Ectodermal cell (in vitro differentiated cells): Measurements from ENCODE around the gene SMTNL2.
"Not testable (repeated sequence)": the region's sequence is repeated elsewhere in the genome, so short reads cannot be mapped to it uniquely, and the experiment has no call there.

ENCODE experiments used
- H3K27ac ChIP-seq: 2 replicates; pipeline ENCODE4 v1.7.0; 2013; ENCODE audit warnings: mild to moderate bottlenecking, low read depth, low read length; ENCODE audit not compliant: insufficient read depth, poor library complexity, severe bottlenecking
- H3K27me3 ChIP-seq: 2 replicates; pipeline ENCODE4 v1.7.0; 2013; ENCODE audit warnings: mild to moderate bottlenecking, low read length; ENCODE audit not compliant: insufficient read depth, control insufficient read depth, poor library complexity, severe bottlenecking
- H3K36me3 ChIP-seq: one replicate; pipeline ENCODE4 v1.7.0; 2013; ENCODE audit warnings: low read length; ENCODE audit not compliant: control insufficient read depth, insufficient read depth
- H3K4me1 ChIP-seq: one replicate; pipeline ENCODE4 v1.7.0; 2013; ENCODE audit warnings: low read length; ENCODE audit not compliant: control insufficient read depth, insufficient read depth
- H3K4me3 ChIP-seq: 2 replicates; pipeline ENCODE4 v1.7.0; 2013; ENCODE audit warnings: low read depth, low read length, control low read depth; ENCODE audit not compliant: insufficient read depth
- H3K9me3 ChIP-seq: 2 replicates; pipeline ENCODE4 v1.7.0; 2013; ENCODE audit warnings: mild to moderate bottlenecking, low read length, moderate library complexity; ENCODE audit not compliant: control insufficient read depth
- WGBS, 2 experiments: methylation state at CpG; one replicate each; pipeline ENCODE4 v1.1.7; 2013; ENCODE audit warnings: missing lambda C conversion rate in 2 of 2; 5-methylcytosine and 5-hydroxymethylcytosine counted together

Gene SMTNL2

DNA sequence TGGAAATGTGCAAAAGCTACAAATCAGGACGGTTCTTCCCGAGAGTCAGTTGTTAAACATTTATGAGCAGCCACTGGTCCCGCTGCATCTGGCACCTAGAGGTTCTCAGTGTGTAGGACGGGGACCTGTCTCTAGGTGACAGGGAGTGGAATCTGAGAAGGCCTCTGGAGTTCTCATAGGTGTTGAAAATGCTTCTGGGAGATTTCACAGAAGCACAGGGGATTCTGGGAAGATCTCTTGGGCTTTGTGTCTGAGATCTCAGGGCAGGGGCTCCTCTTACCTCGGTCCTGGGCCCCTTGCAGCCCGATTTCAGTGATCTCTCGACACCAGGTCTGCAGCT lies 48.2 kb downstream of the SMTNL2 start:
- H3K27me3 ChIP-seq, result peaks cover 26% of the 10 kb centered on the region
- no peaks in the 10 kb centered on the region for H3K9me3 ChIP-seq
- no peak overlapping the region for H3K27ac ChIP-seq
- H3K4me3 ChIP-seq, result no peak overlapping the region
- WGBS, 2 experiments, result 67 to 71% methylated on average over 7 of the region's 7 CpGs
- no peaks in the 10 kb centered on the region for H3K36me3 ChIP-seq
- H3K4me1 ChIP-seq, result peaks cover 9% of the 10 kb centered on the region

DNA sequence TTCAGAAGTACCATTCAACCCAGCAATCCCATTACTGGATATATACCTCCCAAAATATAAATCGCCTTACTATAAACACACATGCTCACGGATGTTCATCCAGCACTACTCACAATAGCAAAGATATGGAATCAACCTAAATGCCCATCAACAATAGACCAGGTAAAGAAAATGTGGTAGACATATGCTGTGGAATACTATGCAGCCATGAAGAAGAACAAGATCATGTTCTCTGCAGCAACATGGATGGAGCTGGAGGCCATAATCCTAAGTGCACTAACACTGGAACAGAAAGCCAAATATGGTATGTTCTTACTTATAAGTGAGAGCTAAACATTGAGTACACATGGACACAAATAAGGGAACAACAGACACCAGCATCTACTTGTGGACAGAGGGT lies 49.3 kb downstream of the SMTNL2 start:
- Histone ChIP-seq H3K27ac (no peak overlapping the region), H3K4me1 (peaks cover 9% of the 10 kb centered on the region), H3K4me3 (no peak overlapping the region), H3K9me3 (no peaks in the 10 kb centered on the region), H3K27me3 (peaks cover 33% of the 10 kb centered on the region), H3K36me3 (no peaks in the 10 kb centered on the region)
- 89 to 93% methylated on average over 2 of the region's 2 CpGs for WGBS, 2 experiments

DNA sequence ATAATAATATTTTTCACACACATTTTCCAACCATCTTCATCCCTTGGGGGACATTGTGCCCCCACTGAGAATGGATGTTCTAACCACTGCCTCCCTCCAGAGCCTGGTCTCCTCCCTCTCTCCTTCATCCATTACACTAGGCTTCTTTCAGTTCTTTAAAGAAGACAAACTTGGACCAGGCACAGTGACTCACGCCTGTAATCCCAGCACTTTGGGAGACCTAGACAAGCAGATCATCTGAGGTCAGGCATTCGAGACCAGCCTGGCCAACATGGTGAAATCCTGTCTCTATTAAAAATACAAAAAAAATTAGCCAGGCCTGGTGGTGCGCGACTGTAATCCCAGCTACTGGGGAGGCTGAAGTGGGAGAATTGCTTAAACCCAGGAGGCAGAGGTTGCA lies 50.6 kb downstream of the SMTNL2 start:
- Histone ChIP-seq H3K4me3 (no peak overlapping the region), H3K27me3 (peaks cover 44% of the 10 kb centered on the region)

DNA sequence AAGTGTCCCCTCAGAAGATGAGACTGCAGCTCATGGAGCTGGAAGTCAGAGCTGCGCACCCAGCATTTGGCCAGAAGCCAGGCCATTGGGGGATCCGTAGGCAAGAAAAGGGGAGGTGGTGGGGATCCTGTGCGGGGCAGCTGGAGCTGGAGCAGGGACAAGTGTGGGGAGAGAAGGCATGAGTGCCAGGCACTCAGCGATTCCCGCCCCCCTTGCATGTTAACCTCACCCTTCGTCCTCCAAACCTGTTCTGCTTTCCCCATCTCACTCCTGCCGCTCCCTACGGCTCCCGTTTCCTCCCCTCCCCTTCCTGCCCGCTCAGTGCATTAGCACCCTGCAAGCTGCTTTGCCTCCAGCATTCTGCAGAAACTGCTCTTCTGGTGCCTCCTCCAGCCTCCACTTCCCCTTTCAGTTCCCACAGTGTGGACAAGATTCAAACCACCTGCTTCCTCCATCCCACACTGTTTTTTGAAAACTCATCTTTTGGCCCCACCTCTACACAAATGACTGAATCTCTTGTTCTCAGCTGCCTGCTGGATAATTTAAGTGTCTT lies 51.6 kb downstream of the SMTNL2 start:
- Histone ChIP-seq H3K36me3 (no peaks in the 10 kb centered on the region), H3K27ac (no peak overlapping the region), H3K4me3 (no peak overlapping the region), H3K27me3 (peaks cover 53% of the 10 kb centered on the region), H3K9me3 (no peaks in the 10 kb centered on the region), H3K4me1 (peaks cover 9% of the 10 kb centered on the region)
- 33 to 43% methylated on average over 10 of the region's 10 CpGs for WGBS, 2 experiments

More for the DNA sequence above, 50.6 kb downstream of the SMTNL2 start:
- WGBS, 2 experiments, result 80 to 84% methylated on average over 4 of the region's 4 CpGs
- Histone ChIP-seq H3K4me1 (peaks cover 9% of the 10 kb centered on the region), H3K9me3 (no peaks in the 10 kb centered on the region), H3K27ac (no peak overlapping the region), H3K36me3 (no peaks in the 10 kb centered on the region)

DNA sequence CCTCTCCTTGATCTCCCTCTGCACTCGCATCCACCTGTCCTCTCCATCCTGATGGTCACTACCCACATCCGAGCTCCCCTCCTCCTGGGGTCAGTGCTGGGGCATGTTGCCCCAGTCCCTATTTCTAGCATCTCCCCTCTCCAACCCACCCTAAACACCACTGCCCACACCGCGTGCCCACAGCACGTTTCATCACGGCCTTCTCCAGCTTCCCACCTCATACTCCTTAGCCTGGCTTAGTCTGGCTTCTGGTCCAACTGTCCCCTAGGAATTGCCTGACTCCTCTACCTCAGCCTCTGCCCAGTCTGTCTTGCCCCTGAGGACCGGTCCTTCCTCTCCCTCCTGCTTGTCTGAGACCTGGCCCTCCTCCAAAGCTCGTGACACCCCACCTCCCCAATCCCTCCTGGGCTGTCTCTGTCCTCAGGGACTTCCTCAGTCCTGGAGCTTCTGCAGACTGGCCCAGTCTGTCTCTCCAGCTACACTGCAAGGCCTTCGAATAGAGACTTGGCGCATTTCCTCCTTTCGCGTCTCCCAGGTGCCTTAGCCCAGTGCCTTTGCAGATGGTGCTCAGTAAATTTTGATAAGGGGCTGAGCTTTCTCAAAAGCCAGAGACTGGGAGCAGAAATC lies 52.3 kb downstream of the SMTNL2 start:
- WGBS, 2 experiments, result 73 to 75% methylated on average over 12 of the region's 12 CpGs
- peaks cover 60% of the 10 kb centered on the region for H3K27me3 ChIP-seq
- H3K36me3 ChIP-seq, result no peaks in the 10 kb centered on the region
- H3K9me3 ChIP-seq, result no peaks in the 10 kb centered on the region
- no peak overlapping the region for H3K27ac ChIP-seq
- H3K4me3 ChIP-seq, result no peak overlapping the region
- peaks cover 9% of the 10 kb centered on the region for H3K4me1 ChIP-seq

DNA sequence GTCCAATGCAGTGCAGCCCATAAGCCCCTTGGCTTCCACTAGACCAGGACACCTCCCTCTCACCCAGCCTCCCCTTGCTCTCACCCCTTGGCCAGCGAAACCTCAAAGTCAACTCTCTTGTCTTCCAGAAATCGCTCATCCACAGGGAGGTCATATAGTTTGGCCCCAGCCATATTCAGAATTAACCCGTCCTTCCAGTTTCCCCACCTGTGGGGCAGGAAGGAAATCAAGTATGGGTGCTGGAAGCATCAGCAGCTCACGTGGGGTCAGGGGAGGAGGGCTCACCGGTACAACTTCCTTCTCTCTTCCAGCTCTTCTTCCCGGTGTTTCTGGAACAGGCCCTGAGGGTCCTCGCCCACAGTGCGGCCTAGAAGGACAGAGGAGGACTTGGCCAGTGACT lies 54.4 kb downstream of the SMTNL2 start:
- not testable (repeated sequence) for H3K4me3 ChIP-seq, H3K36me3 ChIP-seq, H3K27ac ChIP-seq, H3K9me3 ChIP-seq
- peaks cover 81% of the 10 kb centered on the region for H3K27me3 ChIP-seq
- peaks cover 14% of the 10 kb centered on the region for H3K4me1 ChIP-seq
- 76 to 80% methylated on average over 8 of the region's 8 CpGs for WGBS, 2 experiments

DNA sequence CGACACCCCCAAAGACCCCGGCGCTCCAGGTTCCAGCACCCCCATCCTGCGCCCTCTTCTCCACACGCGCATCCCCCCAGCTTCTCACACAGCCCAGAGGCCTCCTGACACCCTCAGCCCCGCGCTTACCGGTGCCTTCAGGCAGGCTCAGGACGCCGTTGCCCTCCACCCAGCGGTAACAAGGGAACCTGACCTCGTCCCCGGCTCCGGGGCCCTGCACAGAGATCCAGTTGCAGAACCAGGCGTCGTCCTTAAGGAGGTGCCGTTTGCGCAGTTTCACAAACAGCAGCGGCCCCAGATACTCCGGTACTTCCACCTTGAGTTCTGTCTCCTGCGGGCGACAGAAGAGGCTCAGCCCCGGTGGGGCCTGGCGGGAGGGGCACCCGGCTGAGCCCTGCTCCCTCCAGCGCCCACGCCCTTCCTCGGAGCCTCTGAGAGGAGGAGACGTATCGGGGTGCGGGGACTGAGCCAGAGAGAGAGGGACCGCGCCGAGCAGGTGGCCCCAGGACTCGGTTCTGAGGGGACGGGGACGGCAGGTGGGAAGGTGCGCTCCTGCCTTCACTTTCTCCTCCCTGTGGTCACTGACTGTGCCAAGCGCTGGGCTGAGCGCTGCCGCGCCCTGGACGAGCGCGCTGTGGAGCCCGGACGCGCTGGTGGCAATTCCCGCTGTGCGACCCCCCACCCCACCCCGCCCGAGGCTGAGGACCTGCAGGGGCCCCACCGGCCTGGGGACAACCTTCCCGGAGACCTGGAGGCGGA lies 55.2 kb downstream of the SMTNL2 start:
- 12 to 13% methylated on average over 21 to 23 of the region's 56 CpGs for WGBS, 2 experiments
- H3K9me3 ChIP-seq, H3K36me3 ChIP-seq, H3K27ac ChIP-seq, H3K4me3 ChIP-seq: not testable (repeated sequence)
- Histone ChIP-seq H3K27me3 (peaks cover 87% of the 10 kb centered on the region), H3K4me1 (peaks cover 14% of the 10 kb centered on the region)

DNA sequence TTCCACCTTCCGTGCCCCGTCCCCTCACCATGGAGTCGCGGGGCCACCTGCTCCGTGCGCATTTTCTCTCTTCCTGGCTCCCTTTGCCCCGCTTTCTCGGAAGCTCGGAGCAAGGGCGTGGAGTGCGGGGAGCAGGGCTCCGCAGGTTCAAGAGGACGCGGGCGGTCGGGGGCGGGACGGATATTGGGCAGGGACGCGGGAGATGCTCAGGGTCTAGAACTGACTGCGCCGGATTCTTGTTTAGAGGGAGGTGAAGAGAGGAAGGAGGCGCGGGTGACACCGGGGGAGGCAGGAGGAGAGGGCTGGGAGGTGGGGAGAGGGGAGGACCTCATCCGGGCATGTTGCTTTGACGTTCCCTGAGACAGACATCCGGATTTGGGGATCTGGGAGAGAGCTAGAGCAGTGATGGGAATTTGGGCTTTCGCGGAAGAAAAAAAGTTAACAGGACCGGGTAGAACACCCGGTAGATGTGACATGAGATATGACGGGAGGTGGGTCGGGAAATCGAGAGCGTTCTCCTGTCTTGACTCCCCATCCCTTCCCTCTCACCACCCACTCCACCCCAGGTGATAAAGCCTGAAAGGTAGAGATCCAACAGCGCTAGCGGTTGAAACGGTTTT lies 56.4 kb downstream of the SMTNL2 start:
- not testable (repeated sequence) for H3K27ac ChIP-seq, H3K9me3 ChIP-seq, H3K36me3 ChIP-seq, H3K4me3 ChIP-seq
- peaks cover 11% of the 10 kb centered on the region for H3K4me1 ChIP-seq
- 0 to 2% methylated on average over 24 to 27 of the region's 39 CpGs for WGBS, 2 experiments
- peaks cover 79% of the 10 kb centered on the region for H3K27me3 ChIP-seq

DNA sequence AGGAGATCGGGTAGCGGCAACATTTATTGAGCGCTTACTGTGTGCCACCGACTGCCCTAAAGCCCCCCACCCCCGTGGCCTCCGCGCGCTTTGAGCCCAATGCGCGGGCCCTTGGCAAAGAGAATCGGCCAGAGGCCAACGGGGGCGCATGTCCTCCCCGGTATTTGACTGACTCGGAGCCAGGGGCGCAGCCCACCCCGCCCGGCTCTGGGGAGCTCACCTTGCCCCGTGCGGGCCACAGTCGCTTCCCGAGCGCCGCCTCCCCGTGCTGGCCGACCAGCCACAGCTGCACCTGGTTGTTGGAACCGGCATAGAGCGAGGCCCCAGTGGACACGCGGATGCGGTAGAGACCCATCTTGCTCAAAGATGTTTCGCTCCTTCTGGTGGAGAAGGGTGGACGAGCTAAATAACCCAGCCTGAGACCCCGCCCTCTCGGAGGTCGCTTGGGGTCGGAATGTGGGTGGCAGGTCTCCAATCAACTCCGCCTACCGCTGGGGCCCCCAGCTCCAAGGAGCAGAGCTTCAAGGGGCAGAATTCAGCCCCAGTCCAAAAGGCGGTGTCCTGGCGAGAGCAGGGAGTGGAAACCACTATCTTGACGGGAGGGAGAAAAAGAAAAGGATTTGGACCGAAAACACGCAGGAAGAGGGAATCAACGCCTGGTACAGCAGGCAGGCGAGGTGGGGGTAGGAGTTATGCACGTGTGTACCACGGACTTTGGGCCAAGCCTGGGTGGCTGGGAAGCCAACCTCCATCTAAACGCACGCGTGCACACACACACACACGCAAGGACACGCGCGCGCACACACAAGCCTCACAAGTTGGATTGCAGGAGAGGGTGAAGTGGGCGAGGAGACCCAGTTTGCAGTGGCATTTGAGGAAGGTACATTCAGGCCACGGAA lies 57.2 kb downstream of the SMTNL2 start, which contains the start of gene ALOX15:
Gene ALOX15 (minus strand): TSS at position 382 of the 899 bp plus-strand sequence. CDS start 27 bp downstream, at position 355.
- Histone ChIP-seq H3K4me1 (peaks cover 10% of the 10 kb centered on the region), H3K4me3 (peak within 1 kb of the TSS; percentile 22), H3K9me3 (no peaks in the 10 kb centered on the region), H3K27ac (no peak within 1 kb of the TSS), H3K36me3 (no peaks in the 10 kb centered on the region), H3K27me3 (peaks cover 71% of the 10 kb centered on the region)
- 10 to 12% methylated on average over 58 of the region's 58 CpGs for WGBS, 2 experiments
